GM18498 (cell line): ENCODE data around the gene ABHD4.
"Not testable (repeated sequence)": the region's sequence is repeated elsewhere in the genome, so short reads cannot be mapped to it uniquely, and the experiment has no call there.

ENCODE experiments used
- ATAC-seq: cut with Tn5 transposase; IDR thresholded peaks from one replicate; pipeline ENCODE4 v1.9.1; 2021; ENCODE audit warnings: mild to moderate bottlenecking, moderate library complexity; ENCODE audit not compliant: unreplicated experiment

ABHD4 gene

DNA sequence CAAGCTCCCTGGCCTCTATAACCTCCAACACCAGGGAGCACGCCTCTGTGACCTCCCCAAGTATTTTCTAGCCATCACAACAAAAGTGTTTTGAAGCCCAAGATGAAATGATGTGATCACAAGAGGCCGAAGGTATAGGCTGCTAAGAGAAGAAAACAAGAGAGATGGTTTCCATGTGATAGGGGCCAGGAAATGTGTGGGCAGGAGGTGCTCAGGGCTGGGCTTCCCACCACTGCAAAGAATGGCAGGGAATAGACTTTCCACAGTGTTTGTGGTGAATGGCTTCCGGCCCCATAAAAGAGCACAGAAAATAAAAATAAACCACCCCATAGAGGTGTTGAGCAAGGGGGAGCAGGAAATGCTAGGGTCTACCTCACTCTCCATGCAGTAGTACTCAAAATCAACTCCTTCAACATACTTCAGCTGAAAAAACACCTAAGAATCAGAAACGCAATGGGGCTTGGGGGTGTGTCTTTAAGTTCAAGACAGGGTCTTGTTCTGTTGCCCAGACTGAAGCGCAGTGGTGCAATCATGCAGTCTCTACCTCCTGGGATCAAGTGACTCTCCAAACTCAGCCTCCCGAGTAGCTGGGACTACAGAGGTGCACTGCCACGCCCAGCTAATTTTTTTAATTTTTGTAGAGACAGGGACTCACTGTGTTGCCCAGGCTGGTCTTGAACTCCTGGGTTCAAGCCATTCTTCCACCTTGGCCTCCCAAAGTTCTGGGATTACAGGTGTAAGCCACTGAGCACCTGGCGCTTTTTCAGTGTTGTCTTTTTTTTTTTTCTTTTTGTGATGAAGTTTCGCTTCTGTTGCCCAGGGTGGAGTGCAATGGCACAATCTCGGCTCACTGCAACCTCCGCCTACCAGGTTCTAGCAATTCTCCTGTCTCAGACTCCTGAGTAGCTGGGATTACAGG lies 36.2 kb upstream of the ABHD4 start:
- ATAC-seq = peak; percentile 21

DNA sequence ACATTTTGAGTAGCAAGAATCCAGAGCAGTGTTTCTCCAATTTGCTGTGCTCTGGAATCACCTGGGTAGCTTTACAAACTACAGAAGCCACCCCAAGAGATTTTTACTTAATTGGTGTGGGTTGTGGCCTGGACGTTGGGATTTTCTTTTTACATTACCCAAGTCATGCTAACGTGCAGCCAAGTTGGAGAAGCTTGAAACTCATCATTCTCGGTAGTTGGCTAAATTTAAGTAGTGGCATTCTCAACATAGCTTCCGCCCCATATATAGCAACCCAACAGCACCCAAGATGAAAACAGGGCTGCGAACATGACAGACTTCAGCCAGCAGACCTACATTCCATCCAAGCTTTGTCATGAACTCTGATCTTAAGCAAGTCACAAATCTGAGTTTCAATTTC lies 34.1 kb upstream of the ABHD4 start:
- peak; percentile 41 for ATAC-seq

DNA sequence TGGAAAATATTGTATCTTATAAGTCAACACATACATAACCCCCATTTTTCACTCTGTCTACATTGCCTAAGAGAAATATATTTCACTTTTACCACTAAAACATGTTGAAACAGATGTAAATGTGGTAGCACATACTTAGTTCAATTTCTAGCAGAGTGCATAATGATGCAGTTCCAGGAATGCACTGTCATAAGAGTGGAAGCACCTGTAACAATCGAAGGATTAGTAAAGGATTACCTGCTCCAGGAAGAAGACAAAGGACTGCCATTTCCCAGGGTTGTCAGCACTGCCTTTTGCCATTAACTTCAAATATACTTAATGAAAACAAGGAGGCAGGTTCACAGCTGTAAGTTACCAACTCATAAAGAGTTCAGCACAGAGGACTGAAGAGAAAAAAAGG lies 33.6 kb upstream of the ABHD4 start:
- no peak for ATAC-seq

DNA sequence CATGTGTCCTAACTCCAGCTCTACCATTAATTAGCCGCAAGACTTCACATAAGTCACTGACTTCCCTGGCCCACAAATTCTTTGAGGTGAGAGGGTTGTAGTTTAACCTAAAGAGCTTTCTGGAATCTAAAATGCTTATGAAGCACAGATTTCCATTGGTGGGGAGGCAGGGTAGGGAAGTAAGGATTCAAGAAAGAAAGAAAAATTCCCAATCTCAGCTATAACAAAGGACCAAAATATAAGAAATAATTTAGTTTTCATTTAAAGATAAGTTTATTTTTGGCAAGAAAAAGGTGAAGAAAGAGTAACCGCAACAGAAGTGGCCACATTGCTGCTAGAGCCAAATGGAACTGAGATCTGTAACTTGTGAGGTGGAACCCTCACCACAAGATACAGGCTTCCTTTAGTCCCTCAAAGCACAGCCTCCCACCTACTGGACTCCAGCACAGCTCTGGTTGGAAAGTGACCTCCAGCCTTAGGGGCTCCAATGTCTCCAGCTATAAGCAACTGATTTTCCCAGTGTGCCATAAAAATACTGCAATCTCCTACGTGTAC lies 32.6 kb upstream of the ABHD4 start:
- ATAC-seq = peak; percentile 41

DNA sequence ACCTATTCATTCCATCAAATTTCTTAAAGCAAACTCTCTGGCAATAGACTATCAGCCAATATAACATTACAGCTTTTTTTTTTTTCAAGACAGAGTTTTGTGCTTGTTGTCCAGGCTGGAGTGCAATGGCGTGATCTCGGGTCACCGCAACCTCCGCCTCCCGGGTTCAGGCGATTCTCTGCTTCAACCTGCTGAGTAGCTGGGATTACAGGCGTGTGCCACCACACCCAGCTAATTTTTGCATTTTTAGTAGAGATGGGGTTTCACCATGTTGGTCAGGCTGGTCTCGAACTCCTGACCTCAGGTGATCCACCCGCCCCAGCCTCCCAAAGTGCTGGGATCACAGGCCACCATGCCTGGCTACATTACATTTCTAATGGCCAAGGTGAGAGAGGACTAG lies 31.8 kb upstream of the ABHD4 start:
- ATAC-seq = not testable (repeated sequence)

DNA sequence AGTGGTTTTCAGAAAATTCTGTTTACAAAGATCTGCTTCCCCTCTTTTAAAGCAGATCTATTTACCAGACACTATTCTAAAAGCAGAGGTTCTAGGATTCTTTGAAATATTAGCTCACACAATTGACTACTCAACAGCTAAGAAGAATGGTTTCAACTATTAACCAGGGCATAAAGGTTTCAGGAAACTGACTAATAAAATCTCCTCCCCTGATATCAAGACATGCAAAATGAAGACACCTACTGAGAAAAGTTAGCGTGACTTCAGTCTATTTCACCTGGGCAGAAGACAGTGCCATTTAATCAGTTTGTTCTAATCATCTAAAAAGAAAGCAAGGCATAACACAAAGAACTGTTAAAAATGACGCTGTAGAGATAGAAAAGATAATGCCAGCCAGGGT lies 31.3 kb upstream of the ABHD4 start:
- ATAC-seq = no peak

DNA sequence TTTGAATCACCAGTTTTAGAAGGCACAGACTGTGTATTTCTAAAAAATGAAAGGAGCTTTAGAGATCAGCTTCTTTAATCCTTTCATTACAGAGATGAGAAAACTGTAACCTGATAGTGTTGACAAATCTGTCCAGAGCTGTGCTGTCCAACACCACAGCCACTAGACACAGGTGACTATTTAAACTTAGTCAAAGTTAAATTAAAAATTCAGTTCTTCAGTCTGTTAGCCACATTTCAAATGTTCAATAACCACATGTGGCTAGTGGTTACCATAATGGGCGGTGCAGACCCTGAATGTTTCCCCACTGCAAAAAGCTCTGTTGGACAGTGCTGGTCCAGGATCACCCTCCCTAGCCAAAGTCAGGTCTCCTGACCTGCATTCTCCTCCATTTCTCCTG lies 30.7 kb upstream of the ABHD4 start:
- ATAC-seq = no peak

DNA sequence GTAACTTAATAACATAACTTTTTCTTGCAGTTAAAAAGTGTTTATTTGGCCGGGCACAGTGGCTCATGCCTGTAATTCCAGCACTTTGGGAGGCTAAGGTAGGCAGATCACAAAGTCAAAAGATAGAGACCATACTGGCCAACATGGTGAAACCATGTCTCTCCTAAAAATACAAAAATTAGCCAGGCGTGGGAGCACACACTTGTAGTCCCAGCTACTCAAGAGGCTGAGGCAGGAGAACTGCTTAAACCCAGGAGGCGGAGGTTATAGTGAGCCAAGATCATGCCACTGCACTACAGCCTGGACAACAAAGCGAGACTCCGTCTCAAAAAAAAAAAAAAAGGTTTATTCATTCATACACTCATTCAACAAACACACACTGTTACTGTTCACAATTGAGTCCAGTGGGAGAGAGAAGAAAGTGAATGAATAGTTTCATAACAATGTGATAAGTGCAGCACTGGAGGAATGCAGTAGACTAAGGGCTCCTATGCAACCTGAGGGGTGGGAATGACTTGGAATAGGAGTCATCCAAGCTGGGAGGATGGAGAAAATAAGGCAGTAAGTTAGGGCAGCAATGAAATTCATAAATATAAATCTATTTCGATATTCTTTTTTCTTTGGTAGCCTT lies 28.9 kb upstream of the ABHD4 start:
- no peak for ATAC-seq

DNA sequence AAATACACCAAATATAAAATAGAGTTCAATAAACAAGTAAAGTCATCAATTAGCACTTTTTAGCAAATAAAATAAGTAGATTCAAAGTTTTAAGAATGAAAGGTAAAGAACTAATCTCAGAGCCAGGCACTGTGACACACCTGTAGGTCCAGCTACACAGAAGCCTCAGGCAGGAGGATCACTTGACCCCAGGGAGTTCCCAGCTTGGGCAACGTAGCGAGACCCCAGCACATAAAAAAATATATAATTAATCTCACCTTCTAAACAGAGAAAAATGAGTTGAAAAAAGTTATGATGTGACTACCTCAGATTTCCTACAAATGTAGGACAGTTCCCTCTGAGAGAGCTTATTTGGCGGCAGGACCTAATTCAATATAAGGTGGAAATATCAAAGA lies 28.4 kb upstream of the ABHD4 start:
- no peak for ATAC-seq

DNA sequence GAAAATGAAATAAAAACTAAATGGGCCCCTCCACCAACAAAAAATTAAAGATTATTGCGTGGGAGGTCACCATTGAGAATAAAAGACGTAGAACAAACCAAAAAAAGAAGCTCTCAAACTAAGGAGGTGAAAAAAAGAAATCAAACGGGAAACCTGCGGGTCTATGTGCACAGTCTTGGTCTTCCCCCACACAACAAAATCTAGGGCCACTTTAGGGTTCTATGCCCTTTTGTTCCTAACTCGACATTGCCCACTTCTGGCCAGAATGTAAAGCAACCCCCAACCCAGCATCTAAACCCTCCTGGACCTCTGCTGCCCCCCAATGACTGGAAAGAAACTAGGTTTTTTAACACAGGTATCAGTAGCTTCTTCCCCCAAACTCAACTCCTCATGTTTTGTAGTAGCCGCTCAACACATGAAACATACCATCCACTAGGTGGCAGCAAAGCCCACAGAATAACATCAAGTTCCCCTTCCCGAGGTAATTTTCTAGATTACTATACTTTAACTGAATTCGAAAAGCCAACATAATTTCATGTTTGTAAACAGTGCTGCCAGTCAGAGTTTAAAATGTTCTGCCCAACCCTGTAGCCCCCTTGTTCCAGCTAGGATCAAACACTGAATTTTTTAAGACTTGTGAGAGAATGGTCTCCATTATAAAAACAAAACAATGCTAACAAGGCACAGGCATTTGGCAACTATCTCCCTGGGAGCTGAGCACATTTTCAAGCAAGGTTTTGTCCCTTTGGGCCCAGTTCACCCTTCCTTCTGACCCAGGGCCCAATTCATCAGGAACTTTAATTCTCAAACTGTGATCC lies 27.8 kb upstream of the ABHD4 start:
- peak; percentile 73 for ATAC-seq

DNA sequence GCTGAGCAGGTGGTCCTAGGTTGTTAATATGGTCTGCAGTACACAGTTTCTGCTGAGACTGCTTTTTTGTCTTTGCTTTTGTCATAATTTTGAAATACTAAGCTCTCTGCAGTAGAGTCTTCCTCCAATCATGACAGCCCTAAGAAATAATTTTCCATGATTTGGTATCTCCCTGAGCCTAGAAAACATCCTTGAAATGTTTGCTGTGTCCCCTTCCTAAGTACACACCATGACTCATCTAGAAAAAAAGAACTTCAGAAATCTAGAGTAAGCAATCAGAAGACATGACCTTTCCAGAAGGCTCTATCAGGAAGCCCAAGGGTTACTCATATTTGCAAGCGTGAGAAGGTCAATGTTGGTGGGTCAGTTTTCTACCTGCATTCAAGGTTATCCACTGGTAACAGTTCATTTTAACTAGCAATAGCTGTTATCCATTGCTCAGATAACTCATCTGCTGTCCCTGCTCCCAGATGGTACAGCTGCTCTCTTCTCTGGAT lies 25.5 kb upstream of the ABHD4 start:
- ATAC-seq = no peak

DNA sequence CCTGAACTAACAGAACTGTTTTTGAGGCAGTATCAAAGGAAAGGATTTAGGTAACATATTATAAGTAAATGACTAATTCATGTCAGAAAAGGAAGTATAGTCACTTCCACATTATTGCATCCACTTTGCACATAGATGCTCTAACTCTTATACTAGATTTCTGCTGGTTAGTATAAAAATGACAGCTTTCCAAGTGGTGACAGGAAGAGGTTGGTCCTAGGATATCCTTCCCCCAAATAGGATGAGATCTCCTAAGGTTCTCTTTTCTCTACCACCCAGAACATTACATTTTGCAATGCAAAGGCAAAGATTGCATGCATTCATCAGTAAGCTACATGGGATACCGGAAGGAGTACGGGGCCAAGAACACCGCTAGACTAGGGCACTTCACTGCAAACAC lies 24.3 kb upstream of the ABHD4 start:
- no peak for ATAC-seq

DNA sequence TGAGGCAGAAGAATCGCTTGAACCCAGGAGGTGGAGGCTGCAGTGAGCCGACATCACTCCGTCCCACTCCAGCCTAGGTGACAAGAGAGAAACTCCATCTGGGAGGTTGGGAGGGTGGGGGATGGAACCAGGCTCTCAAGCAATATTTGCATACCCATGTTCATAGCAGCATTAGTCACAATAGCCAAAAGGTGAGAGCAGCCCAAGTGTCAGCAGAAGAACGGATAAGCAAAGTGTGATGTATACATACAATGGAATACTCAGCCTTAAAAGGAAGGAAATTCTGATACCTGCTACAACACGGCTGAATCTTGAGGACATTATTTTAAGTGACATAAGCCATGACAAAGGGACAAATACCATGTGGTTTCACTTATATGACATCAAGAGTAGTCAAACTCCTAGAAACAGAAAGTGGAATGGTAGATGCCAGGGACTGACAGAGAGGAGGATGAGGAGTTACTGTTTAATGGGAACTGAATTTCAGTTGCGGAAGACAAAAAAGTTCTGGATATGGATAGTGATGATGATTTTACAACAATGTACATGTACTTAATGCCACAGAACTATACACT lies 20.7 kb upstream of the ABHD4 start:
- no peak for ATAC-seq

DNA sequence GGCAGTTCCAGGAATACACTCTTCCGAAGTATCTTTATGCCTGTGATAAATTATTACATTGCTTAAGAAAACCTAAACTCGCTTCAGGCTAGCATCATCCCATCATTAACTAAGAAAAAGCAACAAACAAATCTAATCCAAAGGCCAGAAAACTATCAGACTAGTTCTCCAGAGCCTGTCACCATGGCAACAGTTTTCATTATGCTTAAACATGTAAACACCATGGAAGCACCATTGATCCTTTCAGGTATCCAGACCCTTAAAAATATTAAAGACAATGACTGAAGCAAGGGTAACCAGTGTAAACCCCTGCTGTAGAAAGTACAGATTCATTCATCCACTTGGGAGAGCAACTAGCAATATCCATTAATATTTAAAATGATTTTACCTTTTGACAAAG lies 18.9 kb upstream of the ABHD4 start:
- ATAC-seq = no peak

DNA sequence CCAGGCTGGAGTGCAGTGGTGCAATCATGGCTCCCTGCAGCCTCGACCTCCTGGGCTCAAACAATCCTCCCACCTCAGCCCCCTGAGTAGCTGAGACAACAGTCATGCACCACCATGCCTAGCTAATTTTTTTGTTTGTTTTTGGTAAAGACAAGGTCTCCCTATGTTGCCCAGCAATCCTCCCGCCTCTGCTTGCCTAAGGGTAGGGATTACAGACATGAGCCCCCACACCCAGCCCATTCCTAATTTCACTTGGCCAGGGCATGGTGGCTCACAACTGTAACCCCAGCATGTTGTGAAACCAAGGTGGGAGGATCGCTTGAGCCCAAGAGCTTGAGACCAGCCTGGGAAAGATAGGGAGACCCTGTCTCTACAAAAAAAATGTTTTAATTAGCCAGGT lies 18.2 kb upstream of the ABHD4 start:
- ATAC-seq = no peak

DNA sequence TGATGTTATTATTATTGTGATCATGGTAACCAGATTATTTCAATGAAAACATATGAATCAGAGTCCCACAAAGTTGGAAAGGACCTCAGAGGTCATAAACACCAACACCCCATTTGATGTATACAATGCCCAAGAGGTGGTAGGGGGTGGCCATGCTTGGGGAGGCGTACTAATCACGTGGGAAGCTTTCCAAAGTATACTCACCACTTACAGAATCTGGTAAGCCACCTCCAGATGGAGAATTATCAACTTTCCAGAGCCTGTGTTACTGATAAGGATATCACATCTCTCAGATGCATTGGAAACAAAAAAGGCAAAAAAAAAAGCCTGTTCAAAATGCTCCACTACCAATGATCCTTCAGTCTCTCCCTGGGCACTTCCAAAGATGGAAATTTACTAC lies 17.5 kb upstream of the ABHD4 start:
- ATAC-seq = no peak

DNA sequence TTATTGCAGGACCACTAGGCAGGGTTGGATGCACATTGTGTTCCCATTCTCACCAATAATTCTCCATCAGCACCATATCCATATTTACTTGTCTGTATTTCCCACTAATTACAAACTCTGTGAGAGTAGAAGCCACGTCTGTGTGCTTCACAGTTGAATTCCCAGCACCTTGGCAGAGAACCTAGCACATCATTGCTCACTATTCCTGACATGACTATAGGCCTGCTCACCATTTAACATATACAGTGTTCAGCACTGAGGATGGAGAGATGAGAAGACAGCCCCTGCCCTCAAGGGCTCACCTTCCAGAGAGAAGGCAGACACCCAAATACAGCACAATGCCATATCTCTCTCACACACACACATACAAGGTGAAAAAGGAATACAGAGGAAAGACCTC lies 14.1 kb upstream of the ABHD4 start:
- no peak for ATAC-seq

DNA sequence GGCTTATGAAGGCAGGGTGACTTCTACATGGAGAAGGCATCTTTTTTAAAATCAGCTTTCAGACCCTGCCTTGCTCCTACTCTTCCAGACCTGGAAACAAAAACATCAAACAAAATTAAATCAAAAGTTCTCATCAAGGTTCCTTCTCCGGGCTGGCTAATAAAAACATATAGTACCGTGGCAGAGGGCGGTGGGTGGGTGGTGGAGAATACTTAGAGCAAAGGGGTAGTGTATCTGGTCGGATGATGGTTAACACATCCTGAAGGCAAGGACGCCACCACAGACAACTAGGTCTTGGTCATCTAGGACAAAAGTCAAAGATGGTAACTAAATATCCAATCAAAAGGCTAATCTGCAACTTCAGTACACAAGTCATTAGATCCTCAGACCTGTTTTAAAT lies 10.9 kb upstream of the ABHD4 start:
- ATAC-seq = no peak

DNA sequence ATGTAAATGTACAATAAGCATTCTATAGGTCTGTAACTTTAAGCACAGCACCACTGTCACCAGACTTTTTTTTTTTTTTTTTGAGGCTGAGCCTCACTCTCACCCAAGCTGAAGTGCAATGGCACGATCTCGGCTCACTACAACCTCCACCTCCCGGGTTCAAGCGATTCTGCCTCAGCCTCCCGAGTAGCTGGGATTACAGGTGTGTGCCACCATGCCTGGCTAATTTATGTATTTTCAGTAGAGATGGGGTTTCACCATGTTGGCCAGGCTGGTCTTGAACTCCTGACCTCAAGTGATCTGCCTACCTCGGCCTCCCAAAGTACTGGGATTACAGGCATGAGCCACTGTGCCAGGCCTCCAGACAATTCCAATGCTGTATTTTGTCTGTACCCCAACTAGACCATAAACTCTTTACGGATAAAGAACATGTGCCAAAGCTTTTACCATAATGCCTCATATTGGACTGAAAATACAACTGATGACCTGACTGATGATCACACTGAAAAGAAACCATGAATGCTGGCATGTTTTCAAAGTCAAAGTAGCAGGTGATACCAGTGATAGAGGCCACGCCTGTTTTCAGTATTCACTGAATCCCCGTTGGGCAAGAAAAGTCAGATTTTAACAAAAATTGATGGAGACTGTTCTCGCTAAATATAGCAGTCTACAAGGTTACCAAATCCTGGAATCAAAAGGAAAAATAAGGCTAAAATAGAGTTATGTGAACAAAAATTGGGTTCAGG lies 10.2 kb upstream of the ABHD4 start:
- not testable (repeated sequence) for ATAC-seq

DNA sequence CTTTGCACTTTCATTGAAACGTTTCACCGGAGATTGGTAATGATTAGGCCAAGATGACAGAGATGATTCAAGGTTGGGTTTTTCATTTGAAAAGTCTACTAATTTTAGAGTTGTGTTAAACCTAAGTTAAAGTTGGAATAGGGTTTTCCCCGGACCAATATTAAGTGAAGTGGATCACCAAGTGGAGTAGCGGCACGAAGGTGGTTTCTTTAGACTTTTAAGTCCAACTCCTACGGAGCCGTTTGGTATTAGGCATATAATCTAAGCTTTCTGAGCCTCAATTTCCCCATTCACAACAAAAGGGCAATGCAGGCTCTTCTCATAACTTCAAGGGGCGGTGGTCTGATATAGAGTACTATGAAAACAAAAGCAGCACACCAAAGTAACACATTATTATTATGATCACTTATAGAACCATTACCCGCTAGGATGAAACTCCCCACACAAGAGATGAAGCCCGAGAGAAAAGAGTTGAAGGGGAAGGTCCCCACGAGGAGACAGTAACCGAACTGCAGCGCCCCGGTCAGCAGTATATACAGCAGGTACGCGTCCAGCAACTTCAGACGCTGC lies 9.5 kb upstream of the ABHD4 start:
- no peak for ATAC-seq
